Measurements from ENCODE around the gene PRKACA.
"Not testable (repeated sequence)": the region's sequence is repeated elsewhere in the genome, so short reads cannot be mapped to it uniquely, and the experiment has no call there.

PRKACA gene

GRCh38 chr19:14147797-14148605 lies 30.4 kb upstream of the PRKACA start:
- H3K4me3 ChIP-seq (ENCODE audit: low read depth, low read length), result no peak overlapping the region
- peak; percentile 68 for TF ChIP-seq CTCF (IDR thresholded peaks at IDR 0.05; ENCODE audit: insufficient read depth, low read depth, low read length, missing control alignments)
- DNase-seq (ENCODE audit: low read depth), result peak; percentile 50

GRCh38 chr19:14146789-14147216 lies 29.2 kb upstream of the PRKACA start:
- TF ChIP-seq CTCF (IDR thresholded peaks at IDR 0.05; ENCODE audit: insufficient read depth, low read depth, low read length, missing control alignments), result no peak
- DNase-seq (ENCODE audit: low read depth), result no peak
- H3K4me3 ChIP-seq (ENCODE audit: low read depth, low read length), result no peak overlapping the region

GRCh38 chr19:14146169-14146568 lies 28.6 kb upstream of the PRKACA start:
- not testable (repeated sequence) for DNase-seq (ENCODE audit: low read depth); H3K4me3 ChIP-seq (ENCODE audit: low read depth, low read length)

GRCh38 chr19:14145381-14145780 lies 27.8 kb upstream of the PRKACA start:
- H3K4me3 ChIP-seq (ENCODE audit: low read depth, low read length), result no peak overlapping the region
- no peak for TF ChIP-seq CTCF (IDR thresholded peaks at IDR 0.05; ENCODE audit: insufficient read depth, low read depth, low read length, missing control alignments)
- DNase-seq (ENCODE audit: low read depth), result no peak

GRCh38 chr19:14142262-14143190 lies 25.0 kb upstream of the PRKACA start:
- no peak for DNase-seq (ENCODE audit: low read depth)
- H3K4me3 ChIP-seq (ENCODE audit: low read depth, low read length), result no peak overlapping the region

GRCh38 chr19:14141041-14141440 lies 23.5 kb upstream of the PRKACA start:
- H3K4me3 ChIP-seq (ENCODE audit: low read depth, low read length), result no peak overlapping the region
- no peak for DNase-seq (ENCODE audit: low read depth)
- TF ChIP-seq CTCF (IDR thresholded peaks at IDR 0.05; ENCODE audit: insufficient read depth, low read depth, low read length, missing control alignments), result no peak

More at GRCh38 chr19:14142262-14143190, 25.0 kb upstream of the PRKACA start:
- no peak for TF ChIP-seq CTCF (IDR thresholded peaks at IDR 0.05; ENCODE audit: insufficient read depth, low read depth, low read length, missing control alignments)

GRCh38 chr19:14139944-14140343 lies 22.4 kb upstream of the PRKACA start:
- no peak for DNase-seq (ENCODE audit: low read depth)
- H3K4me3 ChIP-seq (ENCODE audit: low read depth, low read length), result no peak overlapping the region
- no peak for TF ChIP-seq CTCF (IDR thresholded peaks at IDR 0.05; ENCODE audit: insufficient read depth, low read depth, low read length, missing control alignments)

Data from GM12865 (cell line).